ENCODE measurements around the gene CADM3. TPM values are rescaled to one million over a fixed set of nuclear protein-coding genes. Genes with fewer than 3 reads are reported as not detected.

CADM3 gene
- total and polyA plus RNA-seq, 2 of the 8 experiments (the other 6 are each of a cell fraction or from before 2014, with no cell fraction given): 8.3 to 8.5 TPM

DNA sequence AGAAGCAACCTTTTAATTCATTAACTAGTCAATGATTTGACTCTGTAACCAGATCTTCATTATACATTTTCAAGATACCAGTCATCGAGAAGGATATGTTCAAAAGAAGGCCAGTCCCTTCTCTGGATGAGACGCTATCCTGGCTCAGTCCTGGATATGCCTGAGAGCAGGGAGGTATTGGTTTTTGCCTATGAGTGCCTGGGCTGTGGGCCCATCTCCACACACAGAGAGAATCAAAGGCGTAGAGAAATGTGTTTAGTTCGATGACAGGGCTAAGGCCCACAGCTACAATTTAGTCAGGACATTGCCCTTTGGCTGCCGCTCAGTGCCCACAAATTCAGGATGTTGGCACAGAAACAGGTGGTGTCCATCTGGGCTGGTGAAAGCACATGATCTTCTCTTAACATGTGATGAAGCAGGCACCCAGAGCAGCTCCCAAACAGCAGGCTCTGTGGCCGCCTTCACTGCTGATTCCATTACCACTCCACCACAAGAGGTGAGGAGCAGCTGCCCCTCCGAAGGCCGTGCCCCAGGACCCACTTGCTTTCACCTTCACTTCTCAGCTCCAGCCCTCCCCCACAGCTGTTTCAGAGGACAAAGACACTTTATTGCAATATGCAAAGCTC is 58.0 kb downstream of the CADM3 start (continued):
- TF ChIP-seq, protein P1, sequence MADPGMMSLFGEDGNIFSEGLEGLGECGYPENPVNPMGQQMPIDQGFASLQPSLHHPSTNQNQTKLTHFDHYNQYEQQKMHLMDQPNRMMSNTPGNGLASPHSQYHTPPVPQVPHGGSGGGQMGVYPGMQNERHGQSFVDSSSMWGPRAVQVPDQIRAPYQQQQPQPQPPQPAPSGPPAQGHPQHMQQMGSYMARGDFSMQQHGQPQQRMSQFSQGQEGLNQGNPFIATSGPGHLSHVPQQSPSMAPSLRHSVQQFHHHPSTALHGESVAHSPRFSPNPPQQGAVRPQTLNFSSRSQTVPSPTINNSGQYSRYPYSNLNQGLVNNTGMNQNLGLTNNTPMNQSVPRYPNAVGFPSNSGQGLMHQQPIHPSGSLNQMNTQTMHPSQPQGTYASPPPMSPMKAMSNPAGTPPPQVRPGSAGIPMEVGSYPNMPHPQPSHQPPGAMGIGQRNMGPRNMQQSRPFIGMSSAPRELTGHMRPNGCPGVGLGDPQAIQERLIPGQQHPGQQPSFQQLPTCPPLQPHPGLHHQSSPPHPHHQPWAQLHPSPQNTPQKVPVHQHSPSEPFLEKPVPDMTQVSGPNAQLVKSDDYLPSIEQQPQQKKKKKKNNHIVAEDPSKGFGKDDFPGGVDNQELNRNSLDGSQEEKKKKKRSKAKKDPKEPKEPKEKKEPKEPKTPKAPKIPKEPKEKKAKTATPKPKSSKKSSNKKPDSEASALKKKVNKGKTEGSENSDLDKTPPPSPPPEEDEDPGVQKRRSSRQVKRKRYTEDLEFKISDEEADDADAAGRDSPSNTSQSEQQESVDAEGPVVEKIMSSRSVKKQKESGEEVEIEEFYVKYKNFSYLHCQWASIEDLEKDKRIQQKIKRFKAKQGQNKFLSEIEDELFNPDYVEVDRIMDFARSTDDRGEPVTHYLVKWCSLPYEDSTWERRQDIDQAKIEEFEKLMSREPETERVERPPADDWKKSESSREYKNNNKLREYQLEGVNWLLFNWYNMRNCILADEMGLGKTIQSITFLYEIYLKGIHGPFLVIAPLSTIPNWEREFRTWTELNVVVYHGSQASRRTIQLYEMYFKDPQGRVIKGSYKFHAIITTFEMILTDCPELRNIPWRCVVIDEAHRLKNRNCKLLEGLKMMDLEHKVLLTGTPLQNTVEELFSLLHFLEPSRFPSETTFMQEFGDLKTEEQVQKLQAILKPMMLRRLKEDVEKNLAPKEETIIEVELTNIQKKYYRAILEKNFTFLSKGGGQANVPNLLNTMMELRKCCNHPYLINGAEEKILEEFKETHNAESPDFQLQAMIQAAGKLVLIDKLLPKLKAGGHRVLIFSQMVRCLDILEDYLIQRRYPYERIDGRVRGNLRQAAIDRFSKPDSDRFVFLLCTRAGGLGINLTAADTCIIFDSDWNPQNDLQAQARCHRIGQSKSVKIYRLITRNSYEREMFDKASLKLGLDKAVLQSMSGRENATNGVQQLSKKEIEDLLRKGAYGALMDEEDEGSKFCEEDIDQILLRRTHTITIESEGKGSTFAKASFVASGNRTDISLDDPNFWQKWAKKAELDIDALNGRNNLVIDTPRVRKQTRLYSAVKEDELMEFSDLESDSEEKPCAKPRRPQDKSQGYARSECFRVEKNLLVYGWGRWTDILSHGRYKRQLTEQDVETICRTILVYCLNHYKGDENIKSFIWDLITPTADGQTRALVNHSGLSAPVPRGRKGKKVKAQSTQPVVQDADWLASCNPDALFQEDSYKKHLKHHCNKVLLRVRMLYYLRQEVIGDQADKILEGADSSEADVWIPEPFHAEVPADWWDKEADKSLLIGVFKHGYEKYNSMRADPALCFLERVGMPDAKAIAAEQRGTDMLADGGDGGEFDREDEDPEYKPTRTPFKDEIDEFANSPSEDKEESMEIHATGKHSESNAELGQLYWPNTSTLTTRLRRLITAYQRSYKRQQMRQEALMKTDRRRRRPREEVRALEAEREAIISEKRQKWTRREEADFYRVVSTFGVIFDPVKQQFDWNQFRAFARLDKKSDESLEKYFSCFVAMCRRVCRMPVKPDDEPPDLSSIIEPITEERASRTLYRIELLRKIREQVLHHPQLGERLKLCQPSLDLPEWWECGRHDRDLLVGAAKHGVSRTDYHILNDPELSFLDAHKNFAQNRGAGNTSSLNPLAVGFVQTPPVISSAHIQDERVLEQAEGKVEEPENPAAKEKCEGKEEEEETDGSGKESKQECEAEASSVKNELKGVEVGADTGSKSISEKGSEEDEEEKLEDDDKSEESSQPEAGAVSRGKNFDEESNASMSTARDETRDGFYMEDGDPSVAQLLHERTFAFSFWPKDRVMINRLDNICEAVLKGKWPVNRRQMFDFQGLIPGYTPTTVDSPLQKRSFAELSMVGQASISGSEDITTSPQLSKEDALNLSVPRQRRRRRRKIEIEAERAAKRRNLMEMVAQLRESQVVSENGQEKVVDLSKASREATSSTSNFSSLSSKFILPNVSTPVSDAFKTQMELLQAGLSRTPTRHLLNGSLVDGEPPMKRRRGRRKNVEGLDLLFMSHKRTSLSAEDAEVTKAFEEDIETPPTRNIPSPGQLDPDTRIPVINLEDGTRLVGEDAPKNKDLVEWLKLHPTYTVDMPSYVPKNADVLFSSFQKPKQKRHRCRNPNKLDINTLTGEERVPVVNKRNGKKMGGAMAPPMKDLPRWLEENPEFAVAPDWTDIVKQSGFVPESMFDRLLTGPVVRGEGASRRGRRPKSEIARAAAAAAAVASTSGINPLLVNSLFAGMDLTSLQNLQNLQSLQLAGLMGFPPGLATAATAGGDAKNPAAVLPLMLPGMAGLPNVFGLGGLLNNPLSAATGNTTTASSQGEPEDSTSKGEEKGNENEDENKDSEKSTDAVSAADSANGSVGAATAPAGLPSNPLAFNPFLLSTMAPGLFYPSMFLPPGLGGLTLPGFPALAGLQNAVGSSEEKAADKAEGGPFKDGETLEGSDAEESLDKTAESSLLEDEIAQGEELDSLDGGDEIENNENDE (IDR thresholded peaks at IDR 0.05; ENCODE audit: insufficient replicate concordance, low read length): no peak
- no peak for TF ChIP-seq RXRA (IDR thresholded peaks at IDR 0.05; ENCODE audit: insufficient read depth, low read depth, low read length)
- TF ChIP-seq EGR1 (IDR thresholded peaks at IDR 0.05; ENCODE audit: borderline replicate concordance, low read depth, low read length): no peak
- TF ChIP-seq KDM1A (IDR thresholded peaks at IDR 0.05; ENCODE audit: borderline replicate concordance, low read length): no peak
- no peak for TF ChIP-seq TEAD4 (IDR thresholded peaks at IDR 0.05; ENCODE audit: low read depth, low read length)
- no peak for TF ChIP-seq SAP30 (IDR thresholded peaks at IDR 0.05; ENCODE audit: insufficient read depth, insufficient replicate concordance, low read length)
- no peak for TF ChIP-seq KDM4A (IDR thresholded peaks at IDR 0.05; ENCODE audit: low read depth, low read length, severe bottlenecking)
- TF ChIP-seq POLR2AphosphoS5 (IDR thresholded peaks at IDR 0.05; ENCODE audit: low read depth, low read length): no peak
- no peak for TF ChIP-seq KDM5A (IDR thresholded peaks at IDR 0.05; ENCODE audit: low read length)
- TF ChIP-seq RBBP5 (IDR thresholded peaks at IDR 0.05; ENCODE audit: borderline replicate concordance, low read depth, low read length): no peak
- no peak for TF ChIP-seq POLR2A (IDR thresholded peaks at IDR 0.05; ENCODE audit: control extremely low read depth in 1 of 2, low read depth in 2 of 2, low read length in 2 of 2)
- TF ChIP-seq NRF1 (IDR thresholded peaks at IDR 0.05; ENCODE audit: low read depth, low read length): no peak

Measured in H1 (cell line).